ENCODE data around the gene B4GALNT3. TPM values are rescaled to one million over a fixed set of nuclear protein-coding genes. Genes with fewer than 3 reads are reported as not detected.
"Not testable (repeated sequence)": the region's sequence is repeated elsewhere in the genome, so short reads cannot be mapped to it uniquely, and the experiment has no call there.

The B4GALNT3 gene
- total RNA-seq, 1 donor = 0.09 TPM

- H3K4me3 ChIP-seq (ENCODE audit: low read depth, low read length) = no peak overlapping the region
These were observed 116.3 kb downstream of the B4GALNT3 start for GRCh38 chr12:575948-576614.

GRCh38 chr12:576615-577110 lies 116.9 kb downstream of the B4GALNT3 start:
- no peak for DNase-seq (ENCODE audit: low read depth)
- TF ChIP-seq, protein P1, sequence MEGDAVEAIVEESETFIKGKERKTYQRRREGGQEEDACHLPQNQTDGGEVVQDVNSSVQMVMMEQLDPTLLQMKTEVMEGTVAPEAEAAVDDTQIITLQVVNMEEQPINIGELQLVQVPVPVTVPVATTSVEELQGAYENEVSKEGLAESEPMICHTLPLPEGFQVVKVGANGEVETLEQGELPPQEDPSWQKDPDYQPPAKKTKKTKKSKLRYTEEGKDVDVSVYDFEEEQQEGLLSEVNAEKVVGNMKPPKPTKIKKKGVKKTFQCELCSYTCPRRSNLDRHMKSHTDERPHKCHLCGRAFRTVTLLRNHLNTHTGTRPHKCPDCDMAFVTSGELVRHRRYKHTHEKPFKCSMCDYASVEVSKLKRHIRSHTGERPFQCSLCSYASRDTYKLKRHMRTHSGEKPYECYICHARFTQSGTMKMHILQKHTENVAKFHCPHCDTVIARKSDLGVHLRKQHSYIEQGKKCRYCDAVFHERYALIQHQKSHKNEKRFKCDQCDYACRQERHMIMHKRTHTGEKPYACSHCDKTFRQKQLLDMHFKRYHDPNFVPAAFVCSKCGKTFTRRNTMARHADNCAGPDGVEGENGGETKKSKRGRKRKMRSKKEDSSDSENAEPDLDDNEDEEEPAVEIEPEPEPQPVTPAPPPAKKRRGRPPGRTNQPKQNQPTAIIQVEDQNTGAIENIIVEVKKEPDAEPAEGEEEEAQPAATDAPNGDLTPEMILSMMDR (IDR thresholded peaks at IDR 0.05; ENCODE audit: insufficient read depth, low read length) = no peak
- no peak overlapping the region for H3K4me3 ChIP-seq (ENCODE audit: low read depth, low read length)

More at GRCh38 chr12:575948-576614, 116.3 kb downstream of the B4GALNT3 start:
- TF ChIP-seq, protein P1 (IDR thresholded peaks at IDR 0.05; ENCODE audit: insufficient read depth, low read length) = peak; percentile 79
- DNase-seq (ENCODE audit: low read depth) = peak; percentile 76

DNA sequence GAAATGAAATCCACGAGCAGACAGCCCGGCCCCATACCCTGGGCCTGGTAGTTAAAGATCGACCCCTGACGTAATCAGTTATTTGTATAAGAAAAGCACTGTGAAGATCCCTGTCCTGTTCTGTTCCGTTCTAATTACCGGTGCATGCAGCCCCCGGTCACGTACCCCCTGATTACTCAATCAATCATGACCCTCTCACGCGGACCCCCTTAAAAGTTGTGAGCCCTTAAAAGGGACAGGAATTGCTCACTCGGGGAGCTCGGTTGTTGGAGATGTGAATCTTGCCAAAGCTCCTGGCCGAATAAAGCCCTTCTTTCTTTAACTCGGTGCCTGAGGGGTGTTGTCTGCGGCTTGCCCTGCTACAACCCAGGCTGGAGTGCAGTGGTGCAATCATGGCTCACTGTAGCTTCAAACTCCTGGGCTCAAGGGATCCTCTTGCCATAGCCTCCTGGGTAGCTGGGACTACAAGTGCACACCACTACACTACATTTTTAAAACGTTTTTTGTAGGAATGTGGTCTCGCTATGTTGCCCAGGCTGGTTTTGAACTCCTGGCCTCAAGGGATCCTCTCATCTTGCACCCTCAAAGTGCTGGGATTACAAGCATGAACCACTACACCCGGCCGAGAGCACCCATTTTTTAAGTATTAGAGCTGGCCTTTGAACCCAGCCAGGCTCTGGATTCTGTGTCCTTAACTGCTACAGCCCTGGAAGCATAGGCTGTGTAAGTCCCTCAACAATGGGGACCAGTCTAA lies 118.4 kb downstream of the B4GALNT3 start:
- DNase-seq (ENCODE audit: low read depth); H3K4me3 ChIP-seq (ENCODE audit: low read depth, low read length): not testable (repeated sequence)

DNA sequence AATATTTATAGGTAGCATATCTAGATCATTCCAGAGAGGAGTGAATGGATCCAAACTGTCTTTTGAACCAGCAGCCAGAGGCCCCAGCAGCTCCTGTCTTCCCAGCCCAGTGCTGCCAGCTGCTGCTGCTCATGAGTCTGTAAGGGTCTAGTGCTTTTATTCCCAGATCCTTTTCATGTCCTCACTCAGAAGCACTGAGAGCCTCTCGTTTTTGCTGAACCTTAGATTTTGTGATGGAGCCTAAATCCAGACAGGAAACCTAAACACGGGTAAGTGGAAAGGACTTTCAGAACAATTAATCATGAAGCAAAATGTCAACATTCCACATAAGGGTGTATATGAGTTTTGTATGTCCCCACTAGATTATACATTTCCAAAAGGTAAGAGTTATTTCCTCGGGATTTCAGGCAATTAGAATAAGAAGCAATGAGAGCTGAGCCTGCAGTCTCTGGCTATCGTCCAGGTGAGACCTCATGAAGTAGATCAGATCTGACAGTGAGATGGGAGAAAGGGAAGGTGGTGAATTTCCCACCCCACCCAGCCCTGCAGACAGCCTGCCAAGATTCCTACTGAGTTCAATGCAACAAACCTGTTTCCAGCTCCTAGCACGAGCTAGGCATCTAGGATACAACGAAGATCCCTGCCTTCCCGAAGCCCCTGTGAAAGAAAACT lies 119.1 kb downstream of the B4GALNT3 start:
- TF ChIP-seq, protein P1 (IDR thresholded peaks at IDR 0.05; ENCODE audit: insufficient read depth, low read length) = no peak
- DNase-seq (ENCODE audit: low read depth) = no peak
- no peak overlapping the region for H3K4me3 ChIP-seq (ENCODE audit: low read depth, low read length)

- TF ChIP-seq, protein P1 (IDR thresholded peaks at IDR 0.05; ENCODE audit: insufficient read depth, low read length) = no peak
These were observed 119.8 kb downstream of the B4GALNT3 start for GRCh38 chr12:579420-580110.

DNA sequence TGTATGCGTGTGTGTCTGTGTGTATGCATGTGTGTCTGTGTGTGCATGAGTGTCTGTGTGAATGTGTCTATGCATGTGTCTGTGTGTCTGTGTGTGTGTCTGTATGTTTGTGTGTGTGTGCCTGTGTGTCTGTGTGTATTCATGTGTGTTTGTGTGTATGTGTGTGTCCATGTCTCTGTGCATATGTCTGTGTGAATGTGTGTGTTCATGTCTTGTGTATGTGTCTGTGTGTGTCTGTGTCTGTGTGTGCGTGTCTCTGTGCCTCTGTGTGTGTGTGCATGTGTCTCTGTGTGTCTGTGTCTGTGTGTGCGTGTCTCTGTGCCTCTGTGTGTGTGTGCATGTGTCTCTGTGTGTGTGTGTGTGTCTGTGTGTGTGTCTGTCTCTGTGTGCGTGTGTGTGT lies 121.1 kb downstream of the B4GALNT3 start:
- TF ChIP-seq, protein P1 (IDR thresholded peaks at IDR 0.05; ENCODE audit: insufficient read depth, low read length) = no peak
- no peak for DNase-seq (ENCODE audit: low read depth)
- no peak overlapping the region for H3K4me3 ChIP-seq (ENCODE audit: low read depth, low read length)

More at GRCh38 chr12:579420-580110, 119.8 kb downstream of the B4GALNT3 start:
- H3K4me3 ChIP-seq (ENCODE audit: low read depth, low read length) = no peak overlapping the region
- DNase-seq (ENCODE audit: low read depth) = no peak
